GM10847 (cell line): Measurements from ENCODE around the gene VBP1.

ENCODE experiments used
- POLR2A ChIP-seq: IDR thresholded peaks from 2 replicates; pipeline ENCODE4 v1.6.1; 2011; ENCODE audit not compliant: insufficient read length; ENCODE audit errors: extremely low read depth

The VBP1 gene

DNA sequence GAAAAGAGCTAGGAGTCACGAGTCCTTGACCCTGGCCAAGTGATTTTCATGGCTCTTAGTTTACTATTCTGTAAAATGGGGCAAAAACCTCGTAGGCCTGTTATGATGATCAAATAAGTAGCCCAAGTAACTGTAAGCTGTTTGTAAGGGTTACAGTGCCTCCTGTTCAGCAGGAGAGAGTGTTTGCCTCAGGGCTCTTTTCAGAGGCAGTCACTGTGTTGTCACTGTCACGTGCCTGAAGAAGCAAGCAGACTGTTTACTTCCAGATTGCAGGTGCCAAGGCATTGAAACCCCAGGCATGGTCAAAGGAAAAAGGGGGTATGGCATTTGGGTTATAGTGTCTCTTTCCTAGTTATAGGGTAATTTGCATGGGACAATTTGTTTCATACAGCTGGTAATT is 43.5 kb downstream of the VBP1 start:
- TF ChIP-seq POLR2A = no peak

DNA sequence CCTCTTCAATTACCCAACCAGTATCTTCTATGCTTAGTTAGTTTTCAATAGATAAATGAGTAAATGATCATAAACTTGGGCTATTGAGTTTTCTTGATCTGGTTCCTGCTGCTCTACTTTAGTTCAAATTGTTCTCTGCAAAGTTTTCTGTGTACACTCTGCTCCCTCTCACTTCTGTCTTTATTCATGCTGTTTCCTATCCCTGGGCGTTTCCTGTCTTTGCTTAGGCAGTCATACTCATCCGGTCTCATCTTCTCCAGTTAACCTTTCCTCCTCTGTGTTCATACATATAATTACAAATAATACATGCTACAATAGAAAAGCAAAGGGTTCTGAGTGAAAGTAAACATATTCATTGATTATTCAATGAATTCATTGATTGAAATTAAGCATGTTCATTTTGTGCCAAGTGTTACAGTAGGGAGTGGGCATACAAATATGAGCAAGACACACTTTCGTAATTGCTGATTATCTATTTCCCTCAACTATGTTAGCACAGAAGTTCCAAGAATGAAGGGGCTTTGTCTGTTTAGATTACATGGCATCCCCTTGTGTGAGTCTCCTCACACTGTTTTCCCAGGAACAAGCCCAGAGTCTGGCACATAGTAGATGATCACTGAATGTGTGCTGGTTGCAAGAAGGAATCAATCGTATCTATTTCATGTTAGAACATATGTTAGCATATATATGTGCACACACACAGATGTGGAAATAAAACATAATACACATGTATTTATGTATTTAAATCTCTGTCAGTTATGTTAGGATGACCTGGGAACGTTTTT is 46.9 kb downstream of the VBP1 start:
- no peak for TF ChIP-seq POLR2A

DNA sequence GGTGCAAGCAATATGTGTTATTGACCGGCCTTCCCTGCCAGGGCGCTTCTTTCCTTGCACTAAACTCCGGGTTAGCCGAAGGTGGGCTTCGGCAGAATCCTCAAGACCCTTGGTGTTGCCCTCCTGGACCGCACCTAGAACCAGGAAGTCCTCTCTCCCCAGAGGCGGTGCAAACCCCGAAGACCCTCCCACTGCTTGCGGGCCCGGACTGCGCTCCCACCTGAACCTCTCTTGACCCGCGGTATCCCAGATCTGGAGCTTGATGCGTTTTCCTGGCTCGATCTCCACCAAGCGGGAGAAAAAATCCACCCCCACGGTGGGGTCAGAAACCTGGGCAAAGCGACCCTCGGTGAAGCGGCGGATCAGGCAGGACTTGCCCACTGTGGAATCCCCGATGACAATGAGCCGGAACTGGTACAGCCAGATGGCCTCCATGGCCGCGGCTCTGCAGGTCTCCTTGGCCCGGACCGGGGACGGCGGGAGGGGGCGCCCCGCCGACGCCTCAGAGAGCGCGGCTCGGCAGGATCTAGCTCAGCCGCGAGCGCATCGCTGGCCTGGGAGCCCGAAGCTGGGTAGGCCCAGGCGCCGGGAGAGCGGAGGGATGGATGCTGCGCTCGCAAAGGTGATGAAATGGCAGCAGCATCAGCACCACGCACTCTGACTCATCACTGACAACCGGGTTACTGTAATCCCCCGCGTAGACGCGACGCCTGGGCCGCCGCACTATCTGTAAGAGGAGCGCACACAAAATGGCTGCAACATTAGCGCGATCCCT is 47.8 kb downstream of the VBP1 start, which contains the start of gene RAB39B:
RAB39B (minus strand) TSS at position 638 of the 775 bp plus-strand sequence; CDS start at position 435, 203 bp downstream.
- no peak for TF ChIP-seq POLR2A

DNA sequence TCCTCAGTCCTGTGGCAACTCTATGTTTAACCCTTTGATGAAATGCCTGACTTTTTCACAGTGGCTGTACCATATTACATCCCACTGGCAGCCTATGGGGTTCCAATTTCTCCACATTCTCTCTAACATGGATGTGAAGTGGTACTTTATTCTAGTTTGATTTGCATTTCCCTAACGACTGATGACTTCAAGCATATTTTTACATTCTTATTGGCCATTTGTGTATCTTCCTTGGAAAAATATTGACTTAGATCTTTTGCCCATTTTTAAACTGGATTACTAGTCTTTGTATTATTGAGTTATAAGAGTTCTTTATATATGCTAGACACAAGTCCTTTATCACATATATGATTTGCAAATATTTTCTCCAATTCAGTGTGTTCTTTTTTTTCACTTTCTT is 50.2 kb downstream of the VBP1 start:
- no peak for TF ChIP-seq POLR2A

DNA sequence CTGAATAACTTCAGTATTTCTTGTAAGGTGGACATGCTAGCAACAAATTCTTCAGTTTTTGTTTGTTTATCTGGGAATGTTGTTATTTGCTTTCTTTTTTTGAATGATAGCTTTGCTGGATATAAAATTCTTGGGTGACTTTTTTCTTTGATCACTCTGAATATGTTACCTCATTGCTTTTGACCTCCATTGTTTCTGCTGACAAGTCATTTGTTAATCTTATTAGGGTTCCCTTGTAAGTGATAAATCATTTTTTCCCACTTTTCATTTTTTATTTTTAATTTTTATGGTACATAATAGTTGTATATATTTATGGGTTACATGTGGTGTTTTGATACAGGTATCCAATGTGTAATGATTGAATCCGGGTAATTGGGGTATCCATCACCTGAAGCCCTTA is 54.7 kb downstream of the VBP1 start:
- no peak for TF ChIP-seq POLR2A

DNA sequence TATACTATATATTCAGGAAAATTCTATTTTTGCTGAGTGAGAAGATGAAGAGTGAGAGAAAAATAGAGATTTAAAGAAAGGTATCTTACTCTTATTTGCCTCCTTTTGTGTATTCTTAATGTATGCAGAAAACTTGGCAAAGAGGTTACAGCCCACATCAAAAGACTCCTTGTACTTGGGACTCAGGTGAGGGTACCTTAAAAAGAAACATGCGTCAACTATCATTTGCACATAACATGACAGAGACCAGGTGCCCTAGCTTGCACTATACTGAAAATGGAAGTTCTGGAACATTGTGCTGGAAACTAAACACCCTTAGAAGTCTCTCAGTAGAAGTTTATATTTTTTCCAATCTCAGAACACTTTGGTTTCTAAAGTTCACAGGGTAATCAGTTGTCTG is 63.6 kb downstream of the VBP1 start:
- TF ChIP-seq POLR2A = no peak
